Neutrophil (primary cell): ENCODE data around the gene DOCK3.

Source experiments
- H3K27ac ChIP-seq: fragments of 200-600 bp; sonication (generic); 2 replicates; pipeline ENCODE4 v1.5.1; 2016; ENCODE audit warnings: mild to moderate bottlenecking, moderate library complexity
- H3K27me3 ChIP-seq: fragments of 200-600 bp; sonication (generic); 2 replicates; pipeline ENCODE4 v1.6.0; 2016; ENCODE audit warnings: mild to moderate bottlenecking
- H3K36me3 ChIP-seq: fragments of 200-600 bp; sonication (generic); 2 replicates; pipeline ENCODE4 v1.5.1; 2017
- H3K4me1 ChIP-seq, 2 experiments: fragments of 200-600 bp in 1 of 2; sonication (generic) in 1 of 2; 1 replicate in 1 of 2; 2 replicates in 1 of 2; pipeline versions ENCODE4 v1.5.1 to v1.6.1; 2013 to 2016; ENCODE audit warnings: low read depth in 1 of 2, low read length in 1 of 2, mild to moderate bottlenecking in 1 of 2, moderate library complexity in 1 of 2; ENCODE audit not compliant: control insufficient read depth in 1 of 2, insufficient read depth in 1 of 2
- H3K4me3 ChIP-seq, 2 experiments: fragments of 200-600 bp in 1 of 2; sonication (generic) in 1 of 2; 1 replicate in 1 of 2; 2 replicates in 1 of 2; pipeline ENCODE4 v1.5.1; 2013 to 2016; ENCODE audit warnings: low read depth in 1 of 2, low read length in 1 of 2, mild to moderate bottlenecking in 1 of 2, moderate library complexity in 1 of 2
- H3K9me3 ChIP-seq: fragments of 200-600 bp; sonication (generic); 2 replicates; pipeline ENCODE4 v1.5.1; 2016
- CTCF ChIP-seq: fragments of 200-600 bp; sonication (generic); IDR thresholded peaks from 2 replicates; pipeline ENCODE4 v1.5.1; 2016; ENCODE audit warnings: antibody characterized with exemption

The DOCK3 gene

GRCh38 chr3:51393564-51393963, 718.8 kb downstream of the DOCK3 start:
- peaks cover 53% of the 10 kb centered on the region for H3K36me3 ChIP-seq
- TF ChIP-seq CTCF = no peak
- H3K9me3 ChIP-seq = no peaks in the 10 kb centered on the region
- no peak overlapping the region for H3K4me3 ChIP-seq
- H3K27me3 ChIP-seq = no peaks in the 10 kb centered on the region
- peaks cover 20 to 22% of the 10 kb centered on the region in 2 experiments for H3K4me1 ChIP-seq
- no peak overlapping the region for H3K27ac ChIP-seq

GRCh38 chr3:51394541-51394940, 719.8 kb downstream of the DOCK3 start:
- H3K4me3 ChIP-seq = no peak overlapping the region
- H3K27me3 ChIP-seq = no peaks in the 10 kb centered on the region
- H3K9me3 ChIP-seq = no peaks in the 10 kb centered on the region
- peaks cover 62% of the 10 kb centered on the region for H3K36me3 ChIP-seq
- peaks cover 19 to 20% of the 10 kb centered on the region in 2 experiments for H3K4me1 ChIP-seq
- no peak for TF ChIP-seq CTCF
- H3K27ac ChIP-seq = no peak overlapping the region

GRCh38 chr3:51395493-51396213, 720.9 kb downstream of the DOCK3 start:
- Histone ChIP-seq H3K9me3 (no peaks in the 10 kb centered on the region), H3K36me3 (peaks cover 69% of the 10 kb centered on the region), H3K4me1 (peaks cover 12 to 14% of the 10 kb centered on the region in 2 experiments), H3K4me3 (no peak overlapping the region), H3K27me3 (no peaks in the 10 kb centered on the region), H3K27ac (no peak overlapping the region)
- no peak for TF ChIP-seq CTCF

GRCh38 chr3:51396401-51396800, 721.7 kb downstream of the DOCK3 start:
- no peaks in the 10 kb centered on the region for H3K27me3 ChIP-seq
- no peak for TF ChIP-seq CTCF
- H3K36me3 ChIP-seq = peaks cover 69% of the 10 kb centered on the region
- peaks cover 9 to 12% of the 10 kb centered on the region in 2 experiments for H3K4me1 ChIP-seq
- H3K27ac ChIP-seq = no peak overlapping the region
- no peak overlapping the region for H3K4me3 ChIP-seq
- H3K9me3 ChIP-seq = no peaks in the 10 kb centered on the region

GRCh38 chr3:51397392-51397791, 722.7 kb downstream of the DOCK3 start:
- peaks cover 69% of the 10 kb centered on the region for H3K36me3 ChIP-seq
- TF ChIP-seq CTCF = no peak
- H3K4me3 ChIP-seq = no peak overlapping the region
- H3K27me3 ChIP-seq = no peaks in the 10 kb centered on the region
- H3K27ac ChIP-seq = no peak overlapping the region
- H3K9me3 ChIP-seq = no peaks in the 10 kb centered on the region
- peaks cover under 1 to 5% of the 10 kb centered on the region in 2 experiments for H3K4me1 ChIP-seq
